Neural cell (in vitro differentiated cells): Measurements from ENCODE around the gene SLC8A3. TPM values are rescaled to one million over a fixed set of nuclear protein-coding genes. Genes with fewer than 3 reads are reported as not detected.

Experiments used
- H2AFZ ChIP-seq: fragments of 200-600, 300-800 bp; sonication (generic), shearing (Covaris generic); 2 replicates; pipeline ENCODE4 v1.6.0; 2014; ENCODE audit warnings: low read depth, mild to moderate bottlenecking, antibody characterized with exemption, low read length, moderate library complexity
- H3F3A ChIP-seq: fragments of 200-600 bp; shearing (Covaris generic); 2 replicates; pipeline ENCODE4 v1.6.1; 2016; ENCODE audit warnings: mild to moderate bottlenecking, moderate library complexity, mixed read lengths, antibody characterized with exemption, low read length; ENCODE audit not compliant: insufficient read depth, poor library complexity, severe bottlenecking
- H3K27ac ChIP-seq: fragments of 200-600, 300-800 bp; sonication (generic), shearing (Covaris generic); 2 replicates; pipeline ENCODE4 v1.5.1; 2014; ENCODE audit warnings: mild to moderate bottlenecking, low read length, moderate library complexity
- H3K27me3 ChIP-seq: fragments of 300-800, 200-600 bp; sonication (generic), shearing (Covaris generic); 2 replicates; pipeline ENCODE4 v1.6.0; 2014; ENCODE audit warnings: mild to moderate bottlenecking, low read depth, low read length, moderate library complexity; ENCODE audit not compliant: insufficient read depth
- H3K36me3 ChIP-seq: fragments of 300-800, 200-600 bp; sonication (generic), shearing (Covaris generic); 2 replicates; pipeline ENCODE4 v1.5.1; 2014; ENCODE audit warnings: mild to moderate bottlenecking, antibody characterized with exemption, low read length, moderate library complexity; ENCODE audit not compliant: insufficient read depth
- H3K4me2 ChIP-seq: fragments of 300-800, 200-600 bp; sonication (generic), shearing (Covaris generic); 2 replicates; pipeline ENCODE4 v1.6.0; 2014; ENCODE audit warnings: mild to moderate bottlenecking, low read length
- H3K4me3 ChIP-seq: fragments of 300-800, 200-600 bp; sonication (generic), shearing (Covaris generic); 2 replicates; pipeline ENCODE4 v1.5.1; 2014; ENCODE audit warnings: mild to moderate bottlenecking, low read length, moderate library complexity
- H3K79me2 ChIP-seq: fragments of 200-600 bp; shearing (Covaris generic); replicated peaks from 2 replicates; pipeline ENCODE4 v1.6.0; 2014; ENCODE audit warnings: mild to moderate bottlenecking, low read length, moderate library complexity; ENCODE audit not compliant: insufficient read depth
- H3K9ac ChIP-seq: fragments of 300-800, 200-600 bp; sonication (generic), shearing (Covaris generic); 2 replicates; pipeline ENCODE4 v1.6.1; 2016; ENCODE audit warnings: mild to moderate bottlenecking, low read length, mixed read lengths
- H3K9me2 ChIP-seq: fragments of 200-600 bp; shearing (Covaris generic); 2 replicates; pipeline ENCODE4 v1.6.1; 2016; ENCODE audit warnings: mild to moderate bottlenecking, low read length, mixed read lengths; ENCODE audit not compliant: insufficient read depth
- H3K9me3 ChIP-seq: fragments of 200-600, 300-800 bp; sonication (generic), shearing (Covaris generic); 2 replicates; pipeline ENCODE4 v1.6.1; 2016; ENCODE audit warnings: mild to moderate bottlenecking, mixed run types, low read length, moderate library complexity, mixed read lengths
- H4K20me1 ChIP-seq: fragments of 200-600 bp; shearing (Covaris generic); 2 replicates; pipeline ENCODE4 v1.6.1; 2016; ENCODE audit warnings: mild to moderate bottlenecking, mixed run types; ENCODE audit not compliant: insufficient read depth
- CTCF ChIP-seq: fragments of 450-650 bp; IDR thresholded peaks from 2 replicates; pipeline ENCODE4 v1.5.1; 2014; ENCODE audit warnings: antibody characterized with exemption, mild to moderate bottlenecking, moderate library complexity; ENCODE audit not compliant: poor library complexity, severe bottlenecking
- EP300 ChIP-seq: fragments of 450-650 bp; conservative IDR thresholded peaks from 2 replicates; pipeline ENCODE4 v1.6.1; 2014; ENCODE audit warnings: antibody characterized with exemption, mild to moderate bottlenecking, moderate library complexity; ENCODE audit not compliant: poor library complexity, severe bottlenecking
- EZH2 ChIP-seq: fragments of 200-600, 300-800 bp; shearing (Covaris generic), sonication (generic); IDR thresholded peaks from 2 replicates; pipeline ENCODE4 v1.6.1; 2014; ENCODE audit warnings: antibody characterized with exemption, low read length, borderline replicate concordance, mild to moderate bottlenecking; ENCODE audit not compliant: insufficient read depth, poor library complexity, severe bottlenecking
- MXI1 ChIP-seq: fragments of 450-650 bp; conservative IDR thresholded peaks from 2 replicates; pipeline ENCODE4 v1.6.1; 2014; ENCODE audit warnings: antibody characterized with exemption, mild to moderate bottlenecking; ENCODE audit not compliant: poor library complexity, severe bottlenecking
- POLR2AphosphoS5 ChIP-seq: IDR thresholded peaks from 2 replicates; pipeline ENCODE4 v1.6.1; 2012
- RAD21 ChIP-seq: fragments of 450-650 bp; conservative IDR thresholded peaks from 2 replicates; pipeline ENCODE4 v1.6.1; 2014; ENCODE audit warnings: antibody characterized with exemption, mild to moderate bottlenecking, moderate library complexity
- SMC3 ChIP-seq: fragments of 450-650 bp; conservative IDR thresholded peaks from 2 replicates; pipeline ENCODE4 v1.6.1; 2014; ENCODE audit warnings: antibody characterized with exemption, mild to moderate bottlenecking, moderate library complexity; ENCODE audit not compliant: poor library complexity
- TAF1 ChIP-seq: IDR thresholded peaks from 2 replicates; pipeline ENCODE4 v1.6.1; 2012; ENCODE audit warnings: low read depth
- polyA plus RNA-seq: library from polyadenylated mRNA; depleted of rRNA; stranded (reverse); fragments of >200 nt; gene quantifications from 2 replicates; pipeline ENCODE4 v1.2.3, GENCODE V29; 2014
- TF ChIP-seq, protein P1 (sequence below): IDR thresholded peaks from 2 replicates; pipeline ENCODE4 v1.6.1; 2012; ENCODE audit warnings: borderline replicate concordance

Gene SLC8A3
- polyA plus RNA-seq, 1 donor from 2014 or later: 2.9 TPM

GRCh38 chr14:70033561-70033960 lies 155.2 kb downstream of the SLC8A3 start:
- Histone ChIP-seq H2AFZ (no peak overlapping the region), H3K9me2 (no peaks in the 10 kb centered on the region), H4K20me1 (no peaks in the 10 kb centered on the region), H3K9me3 (no peaks in the 10 kb centered on the region), H3K4me3 (no peak overlapping the region), H3F3A (no peaks in the 10 kb centered on the region), H3K9ac (no peak overlapping the region), H3K79me2 (no peaks in the 10 kb centered on the region), H3K4me2 (no peak overlapping the region), H3K27me3 (no peaks in the 10 kb centered on the region), H3K36me3 (no peaks in the 10 kb centered on the region), H3K27ac (no peak overlapping the region)
- TF ChIP-seq TAF1: no peak
- TF ChIP-seq, protein P1, sequence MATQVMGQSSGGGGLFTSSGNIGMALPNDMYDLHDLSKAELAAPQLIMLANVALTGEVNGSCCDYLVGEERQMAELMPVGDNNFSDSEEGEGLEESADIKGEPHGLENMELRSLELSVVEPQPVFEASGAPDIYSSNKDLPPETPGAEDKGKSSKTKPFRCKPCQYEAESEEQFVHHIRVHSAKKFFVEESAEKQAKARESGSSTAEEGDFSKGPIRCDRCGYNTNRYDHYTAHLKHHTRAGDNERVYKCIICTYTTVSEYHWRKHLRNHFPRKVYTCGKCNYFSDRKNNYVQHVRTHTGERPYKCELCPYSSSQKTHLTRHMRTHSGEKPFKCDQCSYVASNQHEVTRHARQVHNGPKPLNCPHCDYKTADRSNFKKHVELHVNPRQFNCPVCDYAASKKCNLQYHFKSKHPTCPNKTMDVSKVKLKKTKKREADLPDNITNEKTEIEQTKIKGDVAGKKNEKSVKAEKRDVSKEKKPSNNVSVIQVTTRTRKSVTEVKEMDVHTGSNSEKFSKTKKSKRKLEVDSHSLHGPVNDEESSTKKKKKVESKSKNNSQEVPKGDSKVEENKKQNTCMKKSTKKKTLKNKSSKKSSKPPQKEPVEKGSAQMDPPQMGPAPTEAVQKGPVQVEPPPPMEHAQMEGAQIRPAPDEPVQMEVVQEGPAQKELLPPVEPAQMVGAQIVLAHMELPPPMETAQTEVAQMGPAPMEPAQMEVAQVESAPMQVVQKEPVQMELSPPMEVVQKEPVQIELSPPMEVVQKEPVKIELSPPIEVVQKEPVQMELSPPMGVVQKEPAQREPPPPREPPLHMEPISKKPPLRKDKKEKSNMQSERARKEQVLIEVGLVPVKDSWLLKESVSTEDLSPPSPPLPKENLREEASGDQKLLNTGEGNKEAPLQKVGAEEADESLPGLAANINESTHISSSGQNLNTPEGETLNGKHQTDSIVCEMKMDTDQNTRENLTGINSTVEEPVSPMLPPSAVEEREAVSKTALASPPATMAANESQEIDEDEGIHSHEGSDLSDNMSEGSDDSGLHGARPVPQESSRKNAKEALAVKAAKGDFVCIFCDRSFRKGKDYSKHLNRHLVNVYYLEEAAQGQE: no peak
- TF ChIP-seq RAD21: no peak
- no peak for TF ChIP-seq SMC3
- TF ChIP-seq EP300: no peak
- no peak for TF ChIP-seq POLR2AphosphoS5
- TF ChIP-seq CTCF: no peak
- no peak for TF ChIP-seq MXI1
- no peak for TF ChIP-seq EZH2

- Histone ChIP-seq H3K4me2 (no peak overlapping the region), H3K36me3 (no peaks in the 10 kb centered on the region), H3K27ac (no peak overlapping the region), H2AFZ (no peak overlapping the region), H3K79me2 (no peaks in the 10 kb centered on the region), H3F3A (no peaks in the 10 kb centered on the region), H3K27me3 (no peaks in the 10 kb centered on the region), H3K9me2 (no peaks in the 10 kb centered on the region), H3K9ac (no peak overlapping the region), H4K20me1 (no peaks in the 10 kb centered on the region), H3K9me3 (no peaks in the 10 kb centered on the region), H3K4me3 (no peak overlapping the region)
- TF ChIP-seq CTCF (no peak), TAF1 (no peak), EZH2 (no peak), EP300 (no peak), MXI1 (no peak), POLR2AphosphoS5 (no peak), SMC3 (no peak), RAD21 (no peak)
- TF ChIP-seq, protein P1: no peak
Measured at GRCh38 chr14:70033116-70033515, 155.6 kb downstream of the SLC8A3 start.
